Right lobe of liver (tissue), 4 donors: ENCODE measurements around the gene ILF3.

ENCODE experiments used
- CTCF ChIP-seq, 4 donors: fragments of 200-600 bp in 3 of 4; fragments of 450-650 bp in 1 of 4; IDR thresholded peaks; one replicate each; pipeline versions ENCODE4 v1.5.1 to v1.8.0; 2016 to 2022; ENCODE audit warnings: antibody characterized with exemption in 4 of 4, mild to moderate bottlenecking in 2 of 4
- POLR2A ChIP-seq: fragments of 450-650 bp; IDR thresholded peaks from one replicate; pipeline ENCODE4 v1.6.1; 2017; ENCODE audit warnings: antibody characterized with exemption, mild to moderate bottlenecking
- donor health status: DM: no; HTN: no; CAD: no.
- donor health status: DM: no; HTN: no; CAD: no.
- donor health status: DM: no; HTN: yes; CAD: no.

- TF ChIP-seq CTCF (IDR thresholded peaks at IDR 0.05) (no peak), POLR2A (no peak)
These were observed 16.3 kb upstream of the ILF3 start for GRCh38 chr19:10637894-10638293.
